Upper lobe of left lung (tissue), 6 donors: ENCODE measurements around the gene CDK11A. TPM values are rescaled to one million over a fixed set of nuclear protein-coding genes. Genes with fewer than 3 reads are reported as not detected.
A peak's percentile ranks its signal among the peaks of the same experiment; 100 is the strongest.
"Not testable (repeated sequence)": the region's sequence is repeated elsewhere in the genome, so short reads cannot be mapped to it uniquely, and the experiment has no call there.

Experiments
- ATAC-seq, 2 donors: fragments of 200-7000 bp; cut with Tn5 transposase; one replicate each; pipeline ENCODE4 v1.9.1; 2022; ENCODE audit warnings: mild to moderate bottlenecking in 2 of 2, moderate library complexity in 2 of 2; ENCODE audit not compliant: low FRiP score in 2 of 2
- DNase-seq, 2 donors: peaks; one replicate each; pipeline ENCODE4 v3.0.0-alpha.2; 2019 to 2020
- H3K27ac ChIP-seq, 4 donors: fragments of 200-600 bp; sonication (generic); one replicate each; pipeline ENCODE4 v1.5.1; 2016 to 2019
- H3K27me3 ChIP-seq, 4 donors: fragments of 200-600 bp; sonication (generic); one replicate each; pipeline ENCODE4 v1.5.1; 2017 to 2019
- H3K36me3 ChIP-seq, 4 donors: fragments of 200-600 bp; sonication (generic); one replicate each; pipeline ENCODE4 v1.5.1; 2016 to 2019
- H3K4me1 ChIP-seq, 4 donors: fragments of 200-600 bp; sonication (generic); one replicate each; pipeline ENCODE4 v1.5.1; 2018 to 2019
- H3K4me3 ChIP-seq, 4 donors: fragments of 200-600 bp; sonication (generic); one replicate each; pipeline ENCODE4 v1.5.1; 2017 to 2019; ENCODE audit warnings: mild to moderate bottlenecking in 2 of 4, moderate library complexity in 1 of 4
- H3K9me3 ChIP-seq, 4 donors: fragments of 200-600 bp; sonication (generic); one replicate each; pipeline ENCODE4 v1.5.1; 2018 to 2019
- EP300 ChIP-seq, 4 donors: sonication (generic); formaldehyde crosslinking; IDR thresholded peaks; one replicate each; pipeline ENCODE4 v1.5.1; 2017; ENCODE audit warnings: antibody characterized with exemption in 4 of 4, control low read depth in 2 of 4
- POLR2A ChIP-seq, 4 donors: fragments of 450-650 bp; IDR thresholded peaks; one replicate each; pipeline ENCODE4 v1.5.1; 2016 to 2017; ENCODE audit warnings: antibody characterized with exemption in 4 of 4, mild to moderate bottlenecking in 2 of 4
- POLR2AphosphoS5 ChIP-seq, 2 donors: sonication (generic); formaldehyde crosslinking; IDR thresholded peaks; one replicate each; pipeline ENCODE4 v1.5.1; 2017; ENCODE audit warnings: antibody characterized with exemption in 2 of 2
- WGBS, 2 donors: methylation state at CpG; one replicate each; pipeline ENCODE4 v1.1.5; 2017 to 2018; 5-methylcytosine and 5-hydroxymethylcytosine counted together
- total RNA-seq, 6 donors: library from RNA; depleted of rRNA in 4 of 6; stranded (reverse); fragments of >200 nt in 4 of 6; gene quantifications; one replicate each; pipeline versions ENCODE4 v1.1.0 to v1.2.1, GENCODE V29; 2016 to 2021
- TF ChIP-seq, protein P1 (sequence below), 6 experiments: fragments of 450-650 bp in 4 of 6; fragments of 200-600 bp in 2 of 6; sonication (generic) in 2 of 6; IDR thresholded peaks; one replicate each; pipeline ENCODE4 v1.5.1; 2016 to 2019; ENCODE audit warnings: antibody characterized with exemption in 6 of 6
- donor health status: DM: no; HTN: no; CAD: no; lungs with moderate emphysema.
- donor health status: DM: no; HTN: yes; CAD: no; lungs with severe emphysema.

Gene CDK11A
- total RNA-seq, 6 donors from 2014 or later = 23.9 to 417 (median 54.5) TPM

DNA sequence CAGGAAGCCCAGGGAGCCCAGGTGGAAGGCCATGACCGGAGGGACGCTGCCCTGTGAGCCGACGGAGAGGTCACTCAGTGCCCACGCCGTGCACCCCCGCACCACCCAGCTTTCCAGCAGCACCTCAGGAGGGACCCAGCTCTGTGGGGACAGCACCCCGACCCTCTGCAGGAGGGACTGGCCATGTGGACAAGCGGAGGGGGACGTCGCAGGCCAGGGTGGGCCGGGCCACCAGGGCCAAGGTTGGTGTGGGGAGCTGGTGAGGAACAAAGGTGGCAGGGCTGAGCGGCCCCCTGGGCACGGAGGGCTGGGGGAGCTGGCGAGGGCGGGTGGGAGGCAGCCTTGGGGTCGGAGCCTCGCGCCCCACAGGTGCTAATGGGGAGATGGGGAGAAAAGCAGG lies 31.3 kb upstream of the CDK11A start:
- DNase-seq (peak in 1 of 2 donors; percentile 75), ATAC-seq (no peak)
- no peak overlapping the region for H3K4me3 ChIP-seq
- peaks cover 26 to 79% (median 71%) of the 10 kb centered on the region in 4 donors for H3K36me3 ChIP-seq
- 81 to 94% methylated on average over 17 to 19 of the region's 19 CpGs for WGBS, 2 donors
- H3K9me3 ChIP-seq = no peaks in the 10 kb centered on the region
- TF ChIP-seq EP300 (IDR thresholded peaks at IDR 0.05) = no peak
- no peaks in the 10 kb centered on the region for H3K27me3 ChIP-seq
- H3K4me1 ChIP-seq = peaks cover 13 to 30% (median 23%) of the 10 kb centered on the region in 4 donors
- H3K27ac ChIP-seq = no peak overlapping the region

DNA sequence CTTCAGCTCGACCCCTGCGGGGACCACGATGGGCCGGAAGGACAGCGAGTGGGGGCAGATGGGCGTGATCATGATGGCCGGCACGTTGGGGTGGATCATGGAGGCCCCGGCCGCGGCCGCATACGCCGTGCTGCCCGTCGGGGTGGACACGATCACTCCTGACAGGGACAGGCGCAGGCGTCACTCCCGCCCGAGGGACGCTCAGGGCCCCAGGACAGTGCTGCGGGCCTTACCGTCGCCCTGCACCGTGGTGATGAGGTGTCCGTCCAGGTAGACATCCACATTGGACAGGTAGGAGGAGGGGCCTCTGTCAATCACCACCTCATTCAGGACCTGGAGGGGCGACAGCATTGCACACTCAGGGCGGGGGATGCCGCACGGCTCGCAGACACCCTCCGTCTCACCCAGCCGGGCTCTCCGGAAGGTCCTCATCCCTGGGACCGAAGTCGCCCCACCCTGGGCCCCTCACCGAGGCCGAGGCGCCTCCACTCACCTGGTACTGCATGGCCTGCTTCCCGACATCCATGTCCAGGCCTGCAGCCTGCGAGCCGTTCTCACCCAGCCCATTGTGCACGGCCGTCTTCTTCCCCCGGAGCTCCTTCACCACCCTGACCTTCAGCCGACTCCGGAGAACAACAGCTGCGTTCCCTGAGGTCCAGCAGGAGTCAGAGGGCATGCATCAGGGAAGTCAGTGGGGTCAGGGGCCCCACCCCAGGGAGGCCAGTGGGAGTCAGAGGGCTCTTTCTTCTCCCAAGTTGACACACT lies 30.1 kb upstream of the CDK11A start:
- Histone ChIP-seq H3K27me3 (no peaks in the 10 kb centered on the region), H3K36me3 (peaks cover 25 to 67% (median 59%) of the 10 kb centered on the region in 4 donors), H3K9me3 (no peaks in the 10 kb centered on the region), H3K27ac (no peak overlapping the region), H3K4me1 (peaks cover 10 to 21% (median 18%) of the 10 kb centered on the region in 4 donors), H3K4me3 (no peak overlapping the region)
- ATAC-seq (no peak), DNase-seq (peak in 1 of 2 donors; percentile 83)
- TF ChIP-seq POLR2A (IDR thresholded peaks at IDR 0.05) = no peak
- TF ChIP-seq, protein P1, sequence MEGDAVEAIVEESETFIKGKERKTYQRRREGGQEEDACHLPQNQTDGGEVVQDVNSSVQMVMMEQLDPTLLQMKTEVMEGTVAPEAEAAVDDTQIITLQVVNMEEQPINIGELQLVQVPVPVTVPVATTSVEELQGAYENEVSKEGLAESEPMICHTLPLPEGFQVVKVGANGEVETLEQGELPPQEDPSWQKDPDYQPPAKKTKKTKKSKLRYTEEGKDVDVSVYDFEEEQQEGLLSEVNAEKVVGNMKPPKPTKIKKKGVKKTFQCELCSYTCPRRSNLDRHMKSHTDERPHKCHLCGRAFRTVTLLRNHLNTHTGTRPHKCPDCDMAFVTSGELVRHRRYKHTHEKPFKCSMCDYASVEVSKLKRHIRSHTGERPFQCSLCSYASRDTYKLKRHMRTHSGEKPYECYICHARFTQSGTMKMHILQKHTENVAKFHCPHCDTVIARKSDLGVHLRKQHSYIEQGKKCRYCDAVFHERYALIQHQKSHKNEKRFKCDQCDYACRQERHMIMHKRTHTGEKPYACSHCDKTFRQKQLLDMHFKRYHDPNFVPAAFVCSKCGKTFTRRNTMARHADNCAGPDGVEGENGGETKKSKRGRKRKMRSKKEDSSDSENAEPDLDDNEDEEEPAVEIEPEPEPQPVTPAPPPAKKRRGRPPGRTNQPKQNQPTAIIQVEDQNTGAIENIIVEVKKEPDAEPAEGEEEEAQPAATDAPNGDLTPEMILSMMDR (IDR thresholded peaks at IDR 0.05) = no peak
- no peak for TF ChIP-seq EP300 (IDR thresholded peaks at IDR 0.05)
- TF ChIP-seq POLR2AphosphoS5 (IDR thresholded peaks at IDR 0.05) = no peak
- WGBS, 2 donors = 95 to 97% methylated on average over 10 to 46 of the region's 49 CpGs

DNA sequence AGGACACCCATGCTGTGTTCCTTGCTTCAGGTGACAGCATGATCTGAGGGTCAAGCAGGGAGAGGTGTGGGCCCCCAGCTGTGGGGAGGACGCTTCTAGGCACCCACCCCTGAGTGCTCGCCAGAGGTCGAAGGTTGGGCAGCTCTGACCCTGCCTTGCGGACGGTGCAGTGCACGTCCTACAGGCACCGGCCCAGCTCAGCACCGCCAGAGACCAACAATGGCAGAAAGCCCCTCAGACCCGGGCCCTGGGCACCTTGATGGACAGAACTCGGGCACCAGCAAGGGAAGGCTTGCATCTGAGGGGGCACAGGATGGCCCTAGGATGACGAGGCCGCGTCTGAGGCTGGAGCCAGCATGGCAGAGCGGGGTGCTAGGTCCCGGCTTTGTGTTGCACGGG lies 29.4 kb upstream of the CDK11A start:
- no peak for TF ChIP-seq POLR2A (IDR thresholded peaks at IDR 0.05)
- TF ChIP-seq POLR2AphosphoS5 (IDR thresholded peaks at IDR 0.05) = no peak
- TF ChIP-seq, protein P1 (IDR thresholded peaks at IDR 0.05) = no peak
- TF ChIP-seq EP300 (IDR thresholded peaks at IDR 0.05) = no peak
- H3K9me3 ChIP-seq = no peaks in the 10 kb centered on the region
- 94 to 97% methylated on average over 6 to 16 of the region's 16 CpGs for WGBS, 2 donors
- no peaks in the 10 kb centered on the region for H3K27me3 ChIP-seq
- peaks cover 6 to 18% (median 13%) of the 10 kb centered on the region in 4 donors for H3K4me1 ChIP-seq
- H3K4me3 ChIP-seq = no peak overlapping the region
- no peak overlapping the region for H3K27ac ChIP-seq
- DNase-seq (peak in 1 of 2 donors; percentile 58), ATAC-seq (no peak)
- H3K36me3 ChIP-seq = peaks cover 25 to 61% (median 56%) of the 10 kb centered on the region in 4 donors

DNA sequence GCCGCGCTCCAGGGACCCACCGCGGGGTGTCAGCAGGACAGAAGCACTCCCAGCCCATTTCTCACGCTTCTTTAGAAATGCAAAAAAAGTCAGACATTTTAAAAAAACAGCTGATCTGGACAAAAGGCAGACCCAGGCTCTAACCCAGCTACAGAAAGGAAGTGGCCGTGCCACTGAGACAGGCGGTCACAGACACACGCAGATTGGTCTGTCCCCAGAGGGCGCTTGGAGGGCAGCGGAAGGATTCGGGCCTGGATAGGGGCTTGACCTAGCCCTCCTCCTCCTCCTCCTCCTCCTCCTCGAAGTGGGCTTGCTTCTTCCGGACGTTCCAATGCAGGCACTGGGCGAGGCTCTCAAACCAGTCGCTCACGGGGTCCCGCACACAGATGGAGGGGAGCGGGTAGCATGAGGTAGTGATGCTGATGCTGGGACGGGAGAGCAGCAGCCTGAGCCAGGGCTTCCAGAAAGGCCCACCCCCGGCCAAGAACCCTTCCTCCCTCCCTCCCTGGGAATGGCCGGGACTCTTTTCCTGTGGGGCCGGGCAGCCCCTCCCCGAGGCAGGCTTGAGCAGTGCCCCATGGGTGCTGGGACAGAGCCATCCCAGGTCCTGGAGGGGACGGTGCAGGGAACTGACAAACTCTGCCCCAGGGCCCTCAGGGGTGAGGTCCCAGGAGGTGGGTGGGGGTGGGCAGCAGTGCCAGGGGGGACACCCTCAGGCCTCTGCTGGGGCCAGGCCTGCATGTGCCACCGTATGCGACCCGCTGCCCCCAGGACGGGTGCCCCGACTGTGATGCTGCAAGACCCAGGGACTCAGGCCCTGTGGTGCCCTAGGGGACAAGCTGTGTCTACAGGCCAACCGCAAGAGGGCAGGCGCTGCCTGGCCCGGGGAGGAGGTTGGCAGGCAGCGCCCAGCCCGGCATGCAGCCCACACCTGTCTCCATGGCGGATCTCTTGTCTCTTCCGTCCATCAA lies 28.8 kb upstream of the CDK11A start:
- Histone ChIP-seq H3K27ac (no peak overlapping the region), H3K9me3 (no peaks in the 10 kb centered on the region), H3K4me3 (no peak overlapping the region), H3K4me1 (peaks cover 3 to 11% (median 8%) of the 10 kb centered on the region in 4 donors), H3K36me3 (peaks cover 25 to 57% (median 55%) of the 10 kb centered on the region in 4 donors), H3K27me3 (no peaks in the 10 kb centered on the region)
- TF ChIP-seq, protein P1 (IDR thresholded peaks at IDR 0.05) = no peak
- TF ChIP-seq EP300 (IDR thresholded peaks at IDR 0.05) (no peak), POLR2AphosphoS5 (IDR thresholded peaks at IDR 0.05) (no peak), POLR2A (IDR thresholded peaks at IDR 0.05) (no peak)
- DNase-seq (peak; percentile 19 to 77), ATAC-seq (no peak)
- WGBS, 2 donors = 90% methylated on average over 12 to 36 of the region's 37 CpGs

DNA sequence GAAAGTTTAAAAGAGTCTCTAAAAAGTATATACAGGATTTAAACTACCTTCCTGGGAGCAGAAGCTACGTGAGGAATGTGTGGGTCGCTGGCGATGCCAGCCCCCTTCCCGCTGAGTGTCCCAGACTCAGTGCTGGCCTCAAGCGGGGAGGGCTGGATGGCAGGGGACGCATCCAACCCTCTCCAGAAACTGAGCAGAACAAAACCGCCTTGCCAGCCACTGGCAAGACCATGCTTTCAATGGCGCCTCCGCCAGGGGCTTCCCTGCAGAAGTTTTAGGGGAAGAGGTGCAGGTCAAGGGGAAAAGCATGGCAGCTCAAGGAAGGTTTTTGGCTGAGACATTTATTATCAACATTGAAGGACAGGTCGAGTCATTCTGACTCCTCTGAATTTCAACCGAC lies 28.0 kb upstream of the CDK11A start:
- DNase-seq = peak in 1 of 2 donors; percentile 15
- TF ChIP-seq EP300 (IDR thresholded peaks at IDR 0.05) = no peak
- TF ChIP-seq POLR2AphosphoS5 (IDR thresholded peaks at IDR 0.05) = no peak
- TF ChIP-seq, protein P1 (IDR thresholded peaks at IDR 0.05) = no peak
- TF ChIP-seq POLR2A (IDR thresholded peaks at IDR 0.05) = no peak
- Histone ChIP-seq H3K27me3 (no peaks in the 10 kb centered on the region), H3K9me3 (no peaks in the 10 kb centered on the region), H3K36me3 (peaks cover 25 to 52% (median 50%) of the 10 kb centered on the region in 4 donors), H3K27ac (no peak overlapping the region), H3K4me1 (peaks cover 0 to 4% (median under 1%) of the 10 kb centered on the region in 4 donors), H3K4me3 (no peak overlapping the region)
- no peak for ATAC-seq
- 90 to 92% methylated on average over 11 of the region's 11 CpGs for WGBS, 2 donors

DNA sequence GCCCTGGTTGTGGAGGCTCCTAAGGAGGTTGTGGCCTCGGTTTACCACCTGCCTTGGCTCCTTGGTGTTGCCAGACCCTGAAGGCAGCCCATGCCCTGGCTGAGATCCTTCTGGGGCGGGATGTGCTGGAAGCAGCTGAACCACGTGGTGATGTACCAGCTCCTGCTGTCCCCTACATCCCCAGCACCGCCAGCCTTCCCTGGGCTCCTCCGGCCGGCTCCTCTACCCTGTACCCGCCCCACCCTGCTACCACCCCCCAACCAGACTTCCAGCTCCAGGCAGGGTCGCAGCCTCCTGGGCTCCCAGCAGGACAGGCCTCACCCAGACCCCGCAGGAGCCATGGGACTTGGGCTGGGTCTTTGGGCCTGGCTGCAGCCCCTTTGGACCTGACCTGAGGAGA lies 25.8 kb upstream of the CDK11A start:
- not testable (repeated sequence) for H3K27me3 ChIP-seq, H3K4me1 ChIP-seq, ATAC-seq, H3K27ac ChIP-seq, H3K4me3 ChIP-seq, H3K9me3 ChIP-seq
- peaks cover 12 to 29% (median 27%) of the 10 kb centered on the region in 4 donors for H3K36me3 ChIP-seq
- DNase-seq = peak in 1 of 2 donors; percentile 13
- 91 to 93% methylated on average over 5 to 7 of the region's 9 CpGs for WGBS, 2 donors
